GM10266 (cell line): ENCODE data around the gene DIAPH3.
A peak's percentile ranks its signal among the peaks of the same experiment; 100 is the strongest.

Source experiments
- DNase-seq: peaks from one replicate; pipeline ENCODE4 v3.0.0; 2012; ENCODE audit errors: extremely low spot score
- CTCF ChIP-seq: IDR thresholded peaks from 2 replicates; pipeline ENCODE4 v1.5.1; 2012; ENCODE audit warnings: mild to moderate bottlenecking, low read depth; ENCODE audit not compliant: control insufficient read depth, insufficient read depth; ENCODE audit errors: missing control alignments

The DIAPH3 gene

GRCh38 chr13:59680429-59681024, 483.2 kb downstream of the DIAPH3 start:
- TF ChIP-seq CTCF = peak; percentile 58
- peak; percentile 16 for DNase-seq

- DNase-seq = no peak
- no peak for TF ChIP-seq CTCF
These were observed 484.5 kb downstream of the DIAPH3 start for GRCh38 chr13:59679254-59679653.

GRCh38 chr13:59677966-59678814, 485.5 kb downstream of the DIAPH3 start:
- TF ChIP-seq CTCF = peak; percentile 57
- DNase-seq = peak; percentile 36

- no peak for TF ChIP-seq CTCF
- no peak for DNase-seq
These were observed 486.3 kb downstream of the DIAPH3 start for GRCh38 chr13:59677430-59677829.

- DNase-seq = no peak
- no peak for TF ChIP-seq CTCF
These were observed 489.1 kb downstream of the DIAPH3 start for GRCh38 chr13:59674616-59675015.

- TF ChIP-seq CTCF = no peak
- no peak for DNase-seq
These were observed 490.4 kb downstream of the DIAPH3 start for GRCh38 chr13:59673286-59673685.

GRCh38 chr13:59672445-59672844, 491.3 kb downstream of the DIAPH3 start:
- no peak for TF ChIP-seq CTCF

More at GRCh38 chr13:59672445-59672844, 491.3 kb downstream of the DIAPH3 start:
- DNase-seq = no peak
